HEK293 (cell line): ENCODE data around the gene ZBTB20.

Experiments used
- CTCF ChIA-PET: fragments of 350-600 bp; formaldehyde crosslinking; extraction: SDS; loops from one replicate; lab custom pipeline; 2021; ENCODE audit warnings: antibody characterized with exemption; lab: Yijun Ruan, JAX
- POLR2A ChIA-PET: fragments of 300-600 bp; formaldehyde crosslinking; extraction: SDS; loops from one replicate; lab custom pipeline; 2020; ENCODE audit warnings: antibody characterized with exemption, inconsistent platforms; lab: Yijun Ruan, JAX
- H3K27ac ChIP-seq: fragments of 200-500 bp; sonication (Bioruptor generic); 2 replicates; pipeline ENCODE4 v1.5.1; 2014; ENCODE audit warnings: low read depth, low read length, control low read depth, inconsistent platforms; ENCODE audit errors: extremely low read depth
- H3K36me3 ChIP-seq, 2 experiments: fragments of 200-500 bp in 1 of 2; sonication (Bioruptor generic) in 1 of 2; 1 replicate in 1 of 2; 2 replicates in 1 of 2; pipeline ENCODE4 v1.5.1; 2014 to 2017; ENCODE audit warnings: inconsistent platforms in 2 of 2, low read length in 2 of 2; ENCODE audit not compliant: control insufficient read depth in 2 of 2, insufficient read depth in 1 of 2
- H3K4me1 ChIP-seq: fragments of 200-500 bp; sonication (Bioruptor generic); 2 replicates; pipeline ENCODE4 v1.5.1; 2014; ENCODE audit warnings: mild to moderate bottlenecking, low read length, inconsistent platforms; ENCODE audit not compliant: control insufficient read depth, insufficient read depth
- H3K4me3 ChIP-seq: 2 replicates; pipeline ENCODE4 v1.5.1; 2011; ENCODE audit warnings: low read depth, mild to moderate bottlenecking, control low read depth, low read length, moderate library complexity
- H3K9me3 ChIP-seq: fragments of 200-500 bp; sonication (Bioruptor generic); 2 replicates; pipeline ENCODE4 v1.5.1; 2014; ENCODE audit warnings: low read depth, low read length, inconsistent platforms; ENCODE audit not compliant: control insufficient read depth, insufficient read depth
- CTCF ChIP-seq: fragments of 450-650 bp; formaldehyde crosslinking; IDR thresholded peaks from 2 replicates; pipeline ENCODE4 v1.5.1; 2016; ENCODE audit warnings: missing biosample characterization, missing genetic modification characterization
- KLF1 ChIP-seq: fragments of 450-650 bp; formaldehyde crosslinking; IDR thresholded peaks from 2 replicates; pipeline ENCODE4 v1.5.1; 2016; ENCODE audit warnings: missing biosample characterization, missing genetic modification characterization
- MEIS1 ChIP-seq: sonication (generic); formaldehyde crosslinking; IDR thresholded peaks from 2 replicates; pipeline ENCODE4 v1.8.1; 2022; ENCODE audit warnings: missing genetic modification reagents, mild to moderate bottlenecking, borderline replicate concordance
- PRDM2 ChIP-seq: fragments of 450-650 bp; formaldehyde crosslinking; IDR thresholded peaks from 2 replicates; pipeline ENCODE4 v1.5.1; 2016; ENCODE audit warnings: missing biosample characterization, missing genetic modification characterization, borderline replicate concordance
- SP2 ChIP-seq: fragments of 450-650 bp; formaldehyde crosslinking; IDR thresholded peaks from 2 replicates; pipeline ENCODE4 v1.5.1; 2016; ENCODE audit warnings: missing biosample characterization, missing genetic modification characterization
- ZNF169 ChIP-seq: fragments of 450-650 bp; formaldehyde crosslinking; IDR thresholded peaks from 2 replicates; pipeline ENCODE4 v1.5.1; 2016; ENCODE audit warnings: missing biosample characterization, missing genetic modification characterization
- ZNF302 ChIP-seq: fragments of 450-650 bp; formaldehyde crosslinking; IDR thresholded peaks from 2 replicates; pipeline ENCODE4 v1.5.1; 2016; ENCODE audit warnings: missing biosample characterization, missing genetic modification characterization, low read depth
- ZNF335 ChIP-seq: fragments of 450-650 bp; formaldehyde crosslinking; conservative IDR thresholded peaks from 2 replicates; pipeline ENCODE4 v1.5.1; 2016; ENCODE audit warnings: missing biosample characterization, missing genetic modification characterization
- ZNF362 ChIP-seq: fragments of 450-650 bp; formaldehyde crosslinking; IDR thresholded peaks from 2 replicates; pipeline ENCODE4 v1.5.1; 2016; ENCODE audit warnings: missing biosample characterization, missing genetic modification characterization
- ZNF423 ChIP-seq: fragments of 450-650 bp; formaldehyde crosslinking; IDR thresholded peaks from 2 replicates; pipeline ENCODE4 v1.5.1; 2016; ENCODE audit warnings: missing biosample characterization, missing genetic modification characterization
- ZNF426 ChIP-seq: fragments of 450-650 bp; formaldehyde crosslinking; IDR thresholded peaks from 2 replicates; pipeline ENCODE4 v1.5.1; 2017; ENCODE audit warnings: missing biosample characterization, missing genetic modification characterization, mild to moderate bottlenecking, inconsistent platforms, moderate library complexity
- ZNF529 ChIP-seq: fragments of 450-650 bp; formaldehyde crosslinking; IDR thresholded peaks from 2 replicates; pipeline ENCODE4 v1.5.1; 2017; ENCODE audit warnings: missing genetic modification characterization, missing biosample characterization; ENCODE audit not compliant: insufficient replicate concordance
- ZNF596 ChIP-seq: fragments of 450-650 bp; IDR thresholded peaks from 2 replicates; pipeline ENCODE4 v1.5.0; 2018; ENCODE audit warnings: missing biosample characterization, mild to moderate bottlenecking, missing genetic modification characterization, moderate library complexity
- ZNF707 ChIP-seq: fragments of 450-650 bp; formaldehyde crosslinking; IDR thresholded peaks from 2 replicates; pipeline ENCODE4 v1.5.1; 2016; ENCODE audit warnings: missing biosample characterization, missing genetic modification characterization
- ZNF792 ChIP-seq: fragments of 450-650 bp; formaldehyde crosslinking; IDR thresholded peaks from 2 replicates; pipeline ENCODE4 v1.5.1; 2016; ENCODE audit warnings: missing biosample characterization, missing genetic modification characterization

ZBTB20 gene

GRCh38 chr3:114716916-114717315, 430.2 kb downstream of the ZBTB20 start (continued):
- no peak for TF ChIP-seq PRDM2 (tag by site-specific recombination)
- no peak for TF ChIP-seq ZNF335 (tag by site-specific recombination)
- TF ChIP-seq ZNF423 (tag by site-specific recombination), result no peak

- Histone ChIP-seq H3K9me3 (no peaks in the 10 kb centered on the region), H3K36me3 (no peaks in the 10 kb centered on the region), H3K4me1 (no peaks in the 10 kb centered on the region), H3K4me3 (no peak overlapping the region), H3K27ac (no peak overlapping the region)
- ChIA-PET POLR2A (no interaction called here), CTCF (no interaction called here)
- TF ChIP-seq SP2 (no peak), ZNF529 (no peak), ZNF596 (no peak), ZNF362 (tag by site-specific recombination) (no peak), ZNF707 (no peak), ZNF169 (tag by site-specific recombination) (no peak), CTCF (tag by site-specific recombination) (no peak)
Measured at GRCh38 chr3:114716126-114716525, 431.0 kb downstream of the ZBTB20 start.

- POLR2A ChIA-PET, result no interaction called here
- no peak overlapping the region for H3K27ac ChIP-seq
- H3K36me3 ChIP-seq, result no peaks in the 10 kb centered on the region
- H3K4me1 ChIP-seq, result no peaks in the 10 kb centered on the region
- TF ChIP-seq ZNF302, result no peak
- no peak overlapping the region for H3K4me3 ChIP-seq
- H3K9me3 ChIP-seq, result no peaks in the 10 kb centered on the region
- CTCF ChIA-PET, result interaction anchor here (0.6 kb wide), 1 partner anchor 331 kb away, joined by 3 read pairs; no protein-coding TSS in a partner anchor
Measured at GRCh38 chr3:114714957-114715460, 432.1 kb downstream of the ZBTB20 start.

- TF ChIP-seq ZNF792, result no peak
- TF ChIP-seq MEIS1 (CRISPR knock-in tag), result no peak
- no peak for TF ChIP-seq KLF1 (tag by site-specific recombination)
- TF ChIP-seq ZNF426 (tag by site-specific recombination), result no peak
- H3K4me1 ChIP-seq, result no peaks in the 10 kb centered on the region
- H3K9me3 ChIP-seq, result no peaks in the 10 kb centered on the region
- H3K27ac ChIP-seq, result no peak overlapping the region
- CTCF ChIA-PET, result interaction anchor here (0.5 to 0.6 kb wide), 2 partner anchors 330 to 579 kb away, joined by 3 to 5 read pairs; no protein-coding TSS in a partner anchor
- H3K4me3 ChIP-seq, result no peak overlapping the region
- POLR2A ChIA-PET, result no interaction called here
- H3K36me3 ChIP-seq, result no peaks in the 10 kb centered on the region
Measured at GRCh38 chr3:114714237-114714636, 432.9 kb downstream of the ZBTB20 start.
